Measurements from ENCODE around the gene ARIH1. TPM values are rescaled to one million over a fixed set of nuclear protein-coding genes. Genes with fewer than 3 reads are reported as not detected.
"Not testable (repeated sequence)": the region's sequence is repeated elsewhere in the genome, so short reads cannot be mapped to it uniquely, and the experiment has no call there.

Gene ARIH1
- total RNA-seq, 1 donor from 2014 or later: 141 TPM

GRCh38 chr15:72615533-72616233, 141.6 kb downstream of the ARIH1 start:
- peak; percentile 67 for DNase-seq

GRCh38 chr15:72616491-72617210, 142.5 kb downstream of the ARIH1 start:
- H3K27ac Mint-ChIP-seq: no peak overlapping the region
- H3K4me1 Mint-ChIP-seq: no peaks in the 10 kb centered on the region
- DNase-seq: no peak
- H3K27me3 Mint-ChIP-seq: no peaks in the 10 kb centered on the region
- no peak overlapping the region for H3K4me3 Mint-ChIP-seq
- intact Hi-C loops (cut with micrococcal nuclease): no loop called here
- H3K36me3 Mint-ChIP-seq (ENCODE audit: low read depth): no peaks in the 10 kb centered on the region
- H3K9me3 Mint-ChIP-seq: no peaks in the 10 kb centered on the region

More at GRCh38 chr15:72615533-72616233, 141.6 kb downstream of the ARIH1 start:
- H3K36me3 Mint-ChIP-seq (ENCODE audit: low read depth); H3K9me3 Mint-ChIP-seq; H3K27ac Mint-ChIP-seq; H3K4me1 Mint-ChIP-seq; H3K4me3 Mint-ChIP-seq; H3K27me3 Mint-ChIP-seq; intact Hi-C loops (cut with micrococcal nuclease): not testable (repeated sequence)

- intact Hi-C loops (cut with micrococcal nuclease): not testable (repeated sequence)
Measured at GRCh38 chr15:72623854-72624253, 149.7 kb downstream of the ARIH1 start.

GRCh38 chr15:72626153-72626552, 152.0 kb downstream of the ARIH1 start:
- H3K36me3 Mint-ChIP-seq (ENCODE audit: low read depth); H3K9me3 Mint-ChIP-seq: not testable (repeated sequence)

More at GRCh38 chr15:72623854-72624253, 149.7 kb downstream of the ARIH1 start:
- H3K4me1 Mint-ChIP-seq; H3K27me3 Mint-ChIP-seq; H3K27ac Mint-ChIP-seq; DNase-seq; H3K36me3 Mint-ChIP-seq (ENCODE audit: low read depth); H3K9me3 Mint-ChIP-seq; H3K4me3 Mint-ChIP-seq: not testable (repeated sequence)

GRCh38 chr15:72628249-72629067, 154.3 kb downstream of the ARIH1 start:
- intact Hi-C loops (cut with micrococcal nuclease); H3K4me1 Mint-ChIP-seq; H3K36me3 Mint-ChIP-seq (ENCODE audit: low read depth); H3K9me3 Mint-ChIP-seq; H3K4me3 Mint-ChIP-seq; H3K27ac Mint-ChIP-seq; H3K27me3 Mint-ChIP-seq: not testable (repeated sequence)
- DNase-seq: peak; percentile 65

More at GRCh38 chr15:72626153-72626552, 152.0 kb downstream of the ARIH1 start:
- H3K27me3 Mint-ChIP-seq; DNase-seq; H3K4me1 Mint-ChIP-seq; H3K27ac Mint-ChIP-seq; H3K4me3 Mint-ChIP-seq; intact Hi-C loops (cut with micrococcal nuclease): not testable (repeated sequence)

GRCh38 chr15:72629068-72629570, 155.0 kb downstream of the ARIH1 start:
- H3K36me3 Mint-ChIP-seq (ENCODE audit: low read depth); intact Hi-C loops (cut with micrococcal nuclease); H3K9me3 Mint-ChIP-seq; H3K4me3 Mint-ChIP-seq; H3K4me1 Mint-ChIP-seq; DNase-seq; H3K27me3 Mint-ChIP-seq; H3K27ac Mint-ChIP-seq: not testable (repeated sequence)

- H3K36me3 Mint-ChIP-seq (ENCODE audit: low read depth); H3K9me3 Mint-ChIP-seq; H3K27ac Mint-ChIP-seq; H3K27me3 Mint-ChIP-seq; H3K4me1 Mint-ChIP-seq; intact Hi-C loops (cut with micrococcal nuclease): not testable (repeated sequence)
- H3K4me3 Mint-ChIP-seq: peak overlapping the region; percentile 34
- peak; percentile 92 for DNase-seq
Measured at GRCh38 chr15:72636519-72637282, 162.6 kb downstream of the ARIH1 start.

GRCh38 chr15:72639759-72640483, 165.8 kb downstream of the ARIH1 start:
- DNase-seq; H3K4me3 Mint-ChIP-seq; H3K9me3 Mint-ChIP-seq; H3K4me1 Mint-ChIP-seq; intact Hi-C loops (cut with micrococcal nuclease); H3K27me3 Mint-ChIP-seq; H3K36me3 Mint-ChIP-seq (ENCODE audit: low read depth); H3K27ac Mint-ChIP-seq: not testable (repeated sequence)

GRCh38 chr15:72642271-72642670, 168.1 kb downstream of the ARIH1 start:
- H3K4me3 Mint-ChIP-seq; DNase-seq; H3K27ac Mint-ChIP-seq; H3K9me3 Mint-ChIP-seq; intact Hi-C loops (cut with micrococcal nuclease); H3K36me3 Mint-ChIP-seq (ENCODE audit: low read depth); H3K27me3 Mint-ChIP-seq; H3K4me1 Mint-ChIP-seq: not testable (repeated sequence)

- H3K9me3 Mint-ChIP-seq; H3K27ac Mint-ChIP-seq; H3K36me3 Mint-ChIP-seq (ENCODE audit: low read depth); DNase-seq; H3K4me3 Mint-ChIP-seq; H3K4me1 Mint-ChIP-seq; H3K27me3 Mint-ChIP-seq; intact Hi-C loops (cut with micrococcal nuclease): not testable (repeated sequence)
Measured at GRCh38 chr15:72648631-72649253, 174.6 kb downstream of the ARIH1 start.
